ENCODE measurements around the gene TMEM208.

Gene TMEM208

DNA sequence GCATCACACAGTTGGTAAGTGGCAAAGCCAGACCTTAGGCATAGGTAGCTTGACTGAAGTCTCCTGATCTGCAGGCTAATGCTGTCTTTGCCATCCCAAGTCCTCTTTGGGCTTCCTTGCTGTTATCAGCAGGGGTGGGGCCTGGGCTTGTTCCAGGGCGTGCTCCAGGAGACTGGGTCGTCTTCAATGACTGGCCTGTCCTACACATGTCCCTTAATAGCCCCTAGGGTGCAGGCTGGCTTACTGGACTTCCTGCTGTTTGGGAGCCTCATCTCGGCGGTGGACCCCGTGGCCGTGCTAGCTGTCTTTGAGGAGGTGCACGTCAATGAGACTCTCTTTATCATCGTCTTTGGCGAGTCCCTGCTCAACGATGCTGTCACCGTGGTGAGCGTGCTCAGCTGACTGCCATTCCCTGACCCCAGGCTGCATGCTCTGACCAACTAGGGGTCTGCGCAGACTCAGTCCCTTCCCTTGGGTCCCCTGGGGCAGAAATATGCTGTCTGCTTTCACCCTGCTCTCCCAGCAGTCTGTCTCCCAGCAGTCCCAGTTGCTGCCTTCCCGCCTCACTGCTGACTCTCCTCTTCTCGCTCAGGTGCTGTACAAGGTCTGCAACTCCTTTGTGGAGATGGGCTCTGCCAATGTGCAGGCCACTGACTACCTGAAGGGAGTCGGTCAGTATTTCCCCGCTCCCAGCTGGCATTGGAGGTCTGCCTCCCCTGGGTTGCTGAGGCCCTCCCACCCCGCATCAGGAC lies 28.0 kb downstream of the TMEM208 start:
- no peak for DNase-seq

- DNase-seq, result no peak
Measured at GRCh38 chr16:67255553-67256221, 28.8 kb downstream of the TMEM208 start.

DNA sequence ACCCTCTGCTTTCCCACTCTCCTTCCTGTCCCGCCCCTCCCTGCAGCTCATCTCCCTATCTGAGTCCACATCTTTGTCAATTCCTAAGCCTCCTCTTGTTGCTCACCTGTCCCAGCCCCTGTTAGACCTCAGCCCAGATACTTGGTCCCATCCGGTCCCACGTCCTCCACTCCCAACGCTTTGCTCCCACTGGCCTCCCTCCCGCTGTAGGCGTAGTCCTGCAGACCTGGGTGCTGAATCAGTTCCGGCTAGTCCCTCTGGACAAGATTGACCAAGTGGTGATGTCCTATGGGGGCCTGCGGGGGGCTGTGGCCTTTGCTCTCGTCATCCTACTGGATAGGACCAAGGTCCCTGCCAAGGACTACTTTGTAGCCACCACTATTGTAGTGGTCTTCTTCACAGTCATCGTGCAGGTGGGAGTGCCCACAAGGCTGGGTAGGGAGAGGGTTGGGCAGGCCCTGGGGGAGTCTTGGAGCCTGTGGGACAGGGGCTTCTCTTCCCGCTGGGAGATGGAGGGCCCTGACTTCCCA lies 29.8 kb downstream of the TMEM208 start:
- no peak for DNase-seq

GRCh38 chr16:67257486-67258160 lies 30.7 kb downstream of the TMEM208 start:
- DNase-seq, result no peak

DNA sequence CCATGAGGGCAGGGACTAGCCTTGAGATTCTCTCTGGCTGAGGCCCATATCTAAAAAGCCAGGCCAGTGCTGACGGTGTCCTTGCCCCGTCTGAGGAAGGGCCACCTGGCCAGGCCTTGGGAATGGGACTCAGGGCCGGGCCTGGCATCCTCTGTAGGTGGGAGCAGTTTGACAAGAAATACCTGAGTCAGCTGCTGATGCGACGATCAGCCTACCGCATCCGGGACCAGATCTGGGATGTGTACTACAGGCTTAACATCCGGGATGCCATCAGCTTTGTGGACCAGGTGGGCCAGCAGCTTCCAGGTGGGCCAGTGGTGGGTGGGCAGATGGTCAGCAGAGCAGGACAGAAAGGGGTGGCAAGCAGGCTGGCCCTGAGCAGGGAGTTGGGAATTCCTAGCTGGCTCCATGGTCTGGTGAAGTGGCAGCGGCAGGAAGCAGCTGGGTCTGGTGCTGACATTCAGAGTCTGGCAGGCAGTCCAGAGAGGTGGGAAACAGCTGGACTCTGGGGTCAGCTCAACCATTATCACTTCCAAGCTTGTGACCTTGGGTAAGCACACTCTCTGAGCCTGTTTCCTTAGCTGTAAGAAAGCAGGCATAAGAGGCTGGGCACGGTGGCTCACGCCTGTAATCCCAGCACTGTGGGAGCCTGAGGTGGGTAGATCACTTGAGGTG lies 31.4 kb downstream of the TMEM208 start:
- no peak for DNase-seq

DNA sequence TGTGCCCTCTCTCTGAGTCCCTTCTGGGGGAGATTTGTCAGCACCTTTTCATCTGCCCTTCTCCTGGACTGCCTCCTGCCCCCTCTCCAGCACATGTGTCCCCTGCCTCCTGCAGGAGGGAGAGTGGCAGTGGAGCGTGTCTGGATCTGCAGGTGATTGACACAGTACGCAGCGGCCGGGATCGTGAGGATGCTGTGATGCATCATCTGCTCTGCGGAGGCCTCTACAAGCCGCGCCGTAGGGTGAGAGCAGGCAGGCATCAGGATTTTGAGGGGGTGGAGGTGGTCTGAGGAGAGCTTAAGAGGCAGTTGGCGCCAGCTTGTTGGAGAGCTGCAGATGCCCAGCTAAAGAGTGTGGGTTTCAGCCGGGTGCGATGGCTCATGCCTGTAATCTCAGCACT lies 32.8 kb downstream of the TMEM208 start:
- no peak for DNase-seq

GRCh38 chr16:67260426-67261063 lies 33.6 kb downstream of the TMEM208 start:
- no peak for DNase-seq

DNA sequence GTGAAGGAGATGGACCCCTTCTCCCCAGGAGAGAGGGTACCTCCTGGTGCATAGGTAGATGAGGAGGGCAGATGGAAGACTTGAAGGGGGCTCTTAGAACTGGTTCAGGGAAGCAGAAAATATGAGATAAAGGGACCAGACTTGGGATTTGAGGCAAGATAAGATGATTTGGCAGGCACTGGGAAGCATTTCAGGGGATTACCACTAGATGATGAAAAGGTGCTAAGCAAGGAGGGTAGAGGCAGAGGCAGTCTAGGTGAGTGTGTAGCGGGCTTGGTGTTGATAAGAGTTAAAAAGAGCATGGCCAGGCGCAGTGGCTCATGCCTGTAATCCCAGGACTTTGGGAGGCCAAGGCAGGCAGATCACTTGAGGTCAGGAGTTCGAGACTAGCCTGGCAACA lies 36.3 kb downstream of the TMEM208 start:
- DNase-seq, result no peak

DNA sequence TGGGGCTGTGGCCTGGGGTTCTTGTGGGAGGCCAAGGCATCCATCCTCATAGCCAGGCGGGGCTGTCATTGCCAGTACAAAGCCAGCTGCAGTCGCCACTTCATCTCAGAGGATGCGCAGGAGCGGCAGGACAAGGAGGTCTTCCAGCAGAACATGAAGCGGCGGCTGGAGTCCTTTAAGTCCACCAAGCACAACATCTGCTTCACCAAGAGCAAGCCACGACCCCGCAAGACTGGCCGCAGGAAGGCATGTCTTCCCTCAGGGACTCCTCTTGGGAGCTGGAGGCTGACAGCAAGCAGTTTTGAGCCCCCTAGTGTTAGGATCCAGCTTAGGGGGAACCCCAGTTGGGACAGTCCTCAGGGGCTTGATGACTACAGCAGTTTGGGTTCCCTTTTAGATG lies 37.3 kb downstream of the TMEM208 start:
- no peak for DNase-seq

GRCh38 chr16:67264866-67265265 lies 37.9 kb downstream of the TMEM208 start:
- DNase-seq, result no peak

DNA sequence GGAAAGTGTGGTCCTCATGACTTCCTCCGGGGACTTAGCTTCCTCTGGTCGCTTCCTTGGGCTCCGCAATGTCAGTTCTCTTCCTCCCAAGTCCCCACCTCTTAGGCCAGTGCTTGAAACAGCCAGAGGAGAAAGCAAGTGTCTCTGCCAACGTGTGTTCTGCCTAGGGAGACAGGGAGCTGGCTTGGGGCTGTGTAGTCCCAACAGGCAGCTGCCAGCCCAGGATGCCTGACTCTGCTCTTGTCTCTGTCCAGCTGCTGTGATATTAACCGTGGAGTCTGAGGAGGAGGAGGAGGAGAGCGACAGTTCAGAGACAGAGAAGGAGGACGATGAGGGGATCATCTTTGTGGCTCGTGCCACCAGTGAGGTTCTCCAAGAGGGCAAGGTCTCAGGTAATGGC lies 38.9 kb downstream of the TMEM208 start:
- no peak for DNase-seq

GRCh38 chr16:67268136-67268579 lies 41.2 kb downstream of the TMEM208 start:
- DNase-seq, result no peak

DNA sequence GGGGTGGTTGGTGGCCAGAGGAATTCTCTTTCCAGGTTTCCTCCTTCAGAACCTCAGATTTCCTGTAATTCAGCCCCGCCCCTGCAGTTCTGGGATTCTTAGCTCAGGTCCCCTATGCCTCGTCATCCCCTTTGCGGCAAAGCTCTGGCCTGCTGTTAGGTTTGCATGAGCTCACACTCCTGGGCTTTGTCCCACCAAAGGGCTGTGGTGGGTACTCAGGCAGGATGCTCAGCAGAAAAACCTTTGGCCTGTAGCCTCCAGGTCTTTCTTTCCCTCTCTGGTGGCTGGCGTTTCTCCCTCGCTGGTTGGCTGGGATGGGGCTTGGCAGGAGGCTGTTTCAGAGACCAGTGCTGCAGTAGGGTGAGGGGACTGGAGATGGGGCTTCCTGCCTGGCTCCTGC lies 42.8 kb downstream of the TMEM208 start:
- no peak for DNase-seq

DNA sequence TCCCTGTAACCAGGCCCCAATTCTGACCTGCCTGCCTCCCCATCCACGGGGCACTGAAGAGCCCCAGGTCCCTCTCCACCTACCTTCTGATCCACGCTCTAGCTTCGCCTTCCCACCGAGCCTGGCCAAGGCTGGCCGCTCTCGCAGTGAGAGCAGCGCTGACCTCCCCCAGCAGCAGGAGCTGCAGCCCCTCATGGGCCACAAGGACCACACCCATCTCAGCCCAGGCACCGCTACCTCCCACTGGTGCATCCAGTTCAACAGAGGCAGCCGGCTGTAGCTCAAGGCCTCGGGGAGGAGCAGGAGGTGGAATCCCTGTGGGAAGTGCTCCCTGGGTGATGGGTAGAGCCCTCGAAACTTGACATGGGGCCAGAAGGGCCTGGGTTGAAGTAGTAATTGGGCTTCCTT lies 44.0 kb downstream of the TMEM208 start:
- no peak for DNase-seq

DNA sequence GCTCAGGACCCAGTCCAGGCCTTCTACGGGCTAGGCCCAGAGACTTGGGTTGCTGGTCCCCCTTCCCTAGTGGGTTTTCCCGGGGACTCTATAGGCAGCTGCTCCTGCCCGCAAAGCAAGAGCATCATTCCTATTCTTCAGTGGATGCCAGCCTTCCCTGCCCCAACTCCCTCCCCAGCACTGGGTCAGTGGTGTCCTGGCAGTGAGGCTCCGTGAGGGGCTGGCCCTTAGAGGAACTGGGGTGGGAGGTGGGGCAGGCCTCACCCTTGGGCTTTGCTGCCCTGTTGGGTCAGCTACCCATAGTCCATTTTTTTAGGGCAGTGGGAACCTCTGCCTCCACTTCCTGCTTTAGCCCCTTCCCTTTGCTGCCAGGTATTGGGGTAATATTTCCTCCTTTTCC lies 44.5 kb downstream of the TMEM208 start:
- DNase-seq, result no peak

DNA sequence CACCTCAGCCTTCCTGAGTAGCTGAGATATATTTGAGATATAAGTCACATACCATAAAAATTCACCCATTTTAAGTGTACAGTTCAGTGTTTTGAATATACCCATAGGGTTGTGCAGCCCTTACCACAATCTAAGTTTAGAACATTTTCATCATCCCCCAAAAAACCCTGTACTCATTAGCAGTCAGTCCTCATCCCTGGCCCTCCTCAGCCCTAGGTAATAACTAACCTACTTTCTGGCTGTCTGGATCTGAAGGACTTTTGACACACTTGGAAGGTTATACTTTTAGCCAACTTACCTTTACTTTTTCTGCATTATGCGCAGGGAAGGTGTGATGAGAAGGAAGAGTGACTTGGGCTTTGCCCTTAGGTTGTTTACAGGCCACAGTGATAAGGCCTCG lies 48.4 kb downstream of the TMEM208 start:
- no peak for DNase-seq

DNA sequence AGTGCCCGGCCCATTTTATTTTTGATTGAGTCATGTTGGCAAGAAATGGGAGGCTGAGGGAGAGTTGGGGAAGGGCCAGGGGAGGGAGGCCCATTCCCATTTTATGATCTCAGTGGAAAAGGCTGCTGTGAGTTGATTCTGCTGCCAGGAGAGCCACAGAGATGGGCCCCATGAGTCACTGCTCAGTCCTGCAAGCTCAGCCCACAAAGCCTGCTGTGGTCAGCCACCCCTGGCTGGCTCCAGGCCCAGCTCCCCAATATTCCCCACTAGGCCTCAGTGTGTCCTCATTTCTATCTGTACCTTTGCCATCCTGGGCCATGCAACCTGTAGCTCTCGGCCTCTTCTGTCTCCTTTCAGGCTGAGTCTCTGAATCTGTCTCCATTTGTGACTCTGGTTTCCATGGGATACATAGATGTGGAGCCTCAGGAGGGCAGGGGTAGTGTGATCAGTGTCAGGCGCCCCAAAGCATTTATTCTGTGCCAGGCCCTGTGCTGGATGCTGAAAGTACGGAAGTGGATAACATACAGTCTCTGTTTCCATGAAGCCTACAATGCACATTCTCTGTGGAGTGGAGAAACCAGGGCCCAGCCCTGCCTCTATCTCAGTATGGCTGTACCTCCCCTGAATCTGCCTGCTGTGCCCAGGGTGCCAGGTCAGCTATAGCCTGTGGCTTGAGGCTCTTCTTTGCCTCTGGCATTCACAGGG lies 50.5 kb downstream of the TMEM208 start:
- DNase-seq, result no peak

GRCh38 chr16:67277999-67278772 lies 51.3 kb downstream of the TMEM208 start:
- DNase-seq, result no peak
